ENCODE data around the gene FUT4. TPM values are rescaled to one million over a fixed set of nuclear protein-coding genes. Genes with fewer than 3 reads are reported as not detected.

The FUT4 gene
- total RNA-seq, 4 donors from 2014 or later: 4.7 to 9.9 (median 8.9) TPM

DNA sequence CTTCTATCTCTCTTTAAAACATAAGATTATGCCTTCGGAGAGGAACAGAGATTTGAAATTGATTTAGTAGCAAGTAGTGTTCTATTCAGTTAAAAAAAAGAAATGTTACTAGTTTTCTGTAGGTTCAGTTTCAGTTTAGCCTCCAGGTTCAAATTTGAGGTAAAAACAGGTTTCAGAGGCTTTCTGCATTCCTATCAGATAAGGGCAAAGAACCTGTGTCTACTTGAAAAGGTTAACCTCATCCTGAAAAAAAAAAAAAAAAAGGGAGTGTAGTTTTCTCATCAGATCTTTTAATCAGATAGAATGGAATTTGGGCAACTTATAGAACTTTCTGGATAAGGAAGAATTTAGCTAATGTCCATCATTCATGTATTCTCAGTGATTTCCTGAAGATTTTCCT, 19.4 kb upstream of the FUT4 start:
- TF ChIP-seq, protein P1, sequence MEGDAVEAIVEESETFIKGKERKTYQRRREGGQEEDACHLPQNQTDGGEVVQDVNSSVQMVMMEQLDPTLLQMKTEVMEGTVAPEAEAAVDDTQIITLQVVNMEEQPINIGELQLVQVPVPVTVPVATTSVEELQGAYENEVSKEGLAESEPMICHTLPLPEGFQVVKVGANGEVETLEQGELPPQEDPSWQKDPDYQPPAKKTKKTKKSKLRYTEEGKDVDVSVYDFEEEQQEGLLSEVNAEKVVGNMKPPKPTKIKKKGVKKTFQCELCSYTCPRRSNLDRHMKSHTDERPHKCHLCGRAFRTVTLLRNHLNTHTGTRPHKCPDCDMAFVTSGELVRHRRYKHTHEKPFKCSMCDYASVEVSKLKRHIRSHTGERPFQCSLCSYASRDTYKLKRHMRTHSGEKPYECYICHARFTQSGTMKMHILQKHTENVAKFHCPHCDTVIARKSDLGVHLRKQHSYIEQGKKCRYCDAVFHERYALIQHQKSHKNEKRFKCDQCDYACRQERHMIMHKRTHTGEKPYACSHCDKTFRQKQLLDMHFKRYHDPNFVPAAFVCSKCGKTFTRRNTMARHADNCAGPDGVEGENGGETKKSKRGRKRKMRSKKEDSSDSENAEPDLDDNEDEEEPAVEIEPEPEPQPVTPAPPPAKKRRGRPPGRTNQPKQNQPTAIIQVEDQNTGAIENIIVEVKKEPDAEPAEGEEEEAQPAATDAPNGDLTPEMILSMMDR (IDR thresholded peaks at IDR 0.05; ENCODE audit: low read depth): no peak

GRCh38 chr11:94525546-94526324, 18.0 kb upstream of the FUT4 start:
- TF ChIP-seq, protein P1 (IDR thresholded peaks at IDR 0.05; ENCODE audit: low read depth): no peak

DNA sequence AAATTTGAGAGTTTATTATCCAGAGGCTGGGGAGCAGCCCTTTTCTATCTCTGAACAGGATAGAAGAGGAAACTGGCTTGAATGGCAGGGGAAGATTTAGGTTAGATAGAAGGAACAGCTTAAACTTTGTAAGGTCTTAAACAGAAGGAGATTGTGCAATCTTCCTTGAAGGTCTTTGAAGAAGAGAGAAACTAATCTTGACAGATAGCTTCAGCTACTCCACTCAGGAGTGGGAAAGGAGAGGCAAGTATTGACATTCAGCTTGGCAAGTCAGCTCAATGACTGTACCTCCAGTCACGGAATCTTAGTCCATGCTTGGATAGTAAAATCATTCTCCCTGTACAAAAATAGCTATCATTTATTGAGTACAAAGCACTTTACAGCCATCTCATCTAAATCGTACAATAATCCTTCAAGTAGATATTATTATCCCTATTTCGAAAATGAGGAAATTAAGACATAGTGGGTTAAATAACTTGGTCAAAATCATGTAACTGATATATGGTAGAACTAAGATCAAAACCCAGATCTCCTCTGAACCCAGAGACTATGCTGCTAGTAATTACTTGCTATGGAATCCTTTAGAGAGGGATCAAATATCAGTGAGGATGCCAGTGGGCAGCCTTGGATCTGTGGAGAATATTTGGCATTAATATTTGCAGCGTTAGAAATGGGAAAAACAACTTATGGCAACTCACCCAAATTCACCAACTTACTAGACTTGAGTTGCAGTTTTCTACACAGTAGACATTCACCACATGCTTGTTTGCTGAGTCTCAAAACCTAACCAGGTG, 16.9 kb upstream of the FUT4 start:
- TF ChIP-seq, protein P1 (IDR thresholded peaks at IDR 0.05; ENCODE audit: low read depth): no peak

- TF ChIP-seq, protein P1 (IDR thresholded peaks at IDR 0.05; ENCODE audit: low read depth): no peak
Measured at GRCh38 chr11:94528551-94528950, 15.2 kb upstream of the FUT4 start.

DNA sequence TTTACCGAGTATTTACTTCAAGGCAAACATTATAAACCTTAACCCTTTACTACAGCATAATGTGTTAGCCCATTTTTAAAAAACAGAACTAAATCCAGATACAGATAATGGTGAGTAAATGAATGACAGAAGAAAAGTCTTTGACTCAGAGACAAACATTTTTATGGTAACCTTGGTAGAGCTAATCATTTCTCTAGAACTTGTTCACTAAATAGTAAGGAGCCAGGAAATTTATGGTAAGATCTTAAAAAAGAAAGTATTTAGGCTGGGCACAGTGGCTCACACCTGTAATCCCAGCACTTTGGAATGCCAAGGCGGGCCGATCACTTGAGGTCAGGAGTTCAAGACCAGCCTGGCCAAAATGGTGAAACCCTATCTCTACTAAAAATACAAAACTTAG, 11.5 kb upstream of the FUT4 start:
- TF ChIP-seq, protein P1 (IDR thresholded peaks at IDR 0.05; ENCODE audit: low read depth): no peak

- TF ChIP-seq, protein P1 (IDR thresholded peaks at IDR 0.05; ENCODE audit: low read depth): no peak
Measured at GRCh38 chr11:94533206-94533605, 10.5 kb upstream of the FUT4 start.

All from subcutaneous adipose tissue (tissue), 4 donors.